NCI-H526 treated with DMSO at 0.1 percent for 48 hours (cell line): ENCODE results near the gene SNAI3.

Experiments
- DNase-seq: peaks from one replicate; lab custom pipeline; 2025; lab: John Stamatoyannopoulos, UW

SNAI3 gene

DNA sequence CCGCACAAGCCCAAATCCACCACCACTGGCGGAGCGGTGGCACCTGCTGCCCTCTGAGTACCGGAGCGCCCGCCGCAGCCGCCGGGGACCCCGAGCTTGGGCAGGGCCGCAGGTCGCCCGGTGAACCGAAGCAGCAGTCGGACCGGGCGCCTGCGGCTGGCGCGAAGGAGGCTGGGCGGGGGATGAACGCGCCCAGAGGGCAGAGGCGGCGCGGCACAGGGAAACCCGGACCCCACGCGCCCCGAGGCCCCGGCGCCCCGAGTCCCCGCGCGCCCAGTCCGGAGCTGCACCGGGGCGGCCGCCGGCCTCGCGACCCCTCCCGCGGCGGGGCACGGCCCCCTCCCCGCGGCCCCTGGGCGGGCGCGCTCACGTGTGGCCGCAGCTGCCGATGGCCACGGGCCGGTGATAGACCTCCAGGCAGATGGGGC, 19.5 kb upstream of the SNAI3 start:
- DNase-seq = no peak

DNA sequence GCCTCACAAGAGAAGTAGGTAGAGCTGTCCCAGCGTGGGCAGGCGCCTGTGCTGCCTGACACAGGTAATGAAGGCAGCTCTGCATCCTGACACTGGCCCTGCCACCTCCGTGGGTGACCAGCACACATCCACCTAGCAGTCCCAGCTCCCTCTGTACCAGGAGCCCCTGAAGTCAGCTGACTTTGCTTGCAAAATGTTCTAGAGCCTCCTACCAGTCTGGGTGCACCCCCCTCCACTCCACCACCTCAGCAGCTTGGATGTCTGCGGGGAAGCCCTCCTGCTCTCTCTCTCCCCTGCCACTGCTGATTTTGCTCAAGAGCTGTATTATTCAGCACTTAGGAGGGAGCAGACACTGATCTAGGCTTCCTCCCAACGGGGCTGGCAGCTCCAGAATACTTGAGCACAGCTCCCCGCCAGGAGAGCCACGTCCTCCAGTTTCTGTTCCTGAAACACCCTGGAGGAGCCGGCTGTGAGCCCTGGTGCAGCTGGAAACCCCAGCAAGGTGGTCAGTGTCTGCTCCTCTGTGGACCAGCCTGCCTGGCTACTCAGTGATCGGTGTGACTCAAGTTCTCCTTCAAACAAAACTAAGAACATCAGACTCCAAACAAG, 18.9 kb upstream of the SNAI3 start:
- no peak for DNase-seq

DNA sequence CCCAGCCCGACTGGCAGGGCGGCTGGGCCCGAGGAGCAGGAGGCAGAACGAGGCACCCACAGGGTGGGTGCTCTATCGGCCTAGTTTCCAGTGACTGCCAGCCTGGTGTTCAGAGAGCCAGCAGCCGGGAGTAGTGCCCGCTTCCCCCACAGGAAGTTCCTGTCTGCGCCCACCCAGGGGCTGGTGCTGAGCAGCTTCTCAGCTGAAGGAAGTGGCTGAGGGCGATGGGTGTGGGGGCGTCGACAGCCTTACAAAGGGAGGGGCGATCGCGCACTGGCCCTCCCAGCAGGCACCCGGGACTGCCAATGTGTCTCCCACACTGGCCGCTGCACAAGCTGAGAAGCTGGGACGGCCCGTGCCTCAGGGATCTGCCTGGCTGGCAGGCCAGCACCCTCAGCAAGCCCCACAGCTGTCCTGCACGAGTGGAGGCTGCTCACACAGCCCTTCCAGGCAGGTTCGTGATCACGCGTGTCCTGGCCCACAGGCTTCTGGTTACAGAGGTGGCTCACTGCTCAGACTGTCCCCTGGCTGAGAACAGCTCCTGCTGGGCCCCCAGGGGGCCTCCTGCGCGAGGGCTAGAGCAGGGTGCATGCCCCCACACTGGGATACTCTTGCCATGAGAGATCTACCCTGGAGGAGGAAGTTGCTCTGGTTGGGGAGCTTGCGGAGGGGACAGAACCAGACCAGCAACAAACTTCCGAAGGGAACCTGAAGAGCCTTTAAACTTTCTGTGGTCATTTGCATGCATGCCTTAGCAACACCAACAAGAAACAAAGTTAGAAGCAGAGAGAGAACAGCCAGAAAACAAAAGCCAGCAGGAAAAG, 17.4 kb upstream of the SNAI3 start:
- no peak for DNase-seq

- no peak for DNase-seq
Measured at GRCh38 chr16:88702371-88703210, 16.3 kb upstream of the SNAI3 start.

DNA sequence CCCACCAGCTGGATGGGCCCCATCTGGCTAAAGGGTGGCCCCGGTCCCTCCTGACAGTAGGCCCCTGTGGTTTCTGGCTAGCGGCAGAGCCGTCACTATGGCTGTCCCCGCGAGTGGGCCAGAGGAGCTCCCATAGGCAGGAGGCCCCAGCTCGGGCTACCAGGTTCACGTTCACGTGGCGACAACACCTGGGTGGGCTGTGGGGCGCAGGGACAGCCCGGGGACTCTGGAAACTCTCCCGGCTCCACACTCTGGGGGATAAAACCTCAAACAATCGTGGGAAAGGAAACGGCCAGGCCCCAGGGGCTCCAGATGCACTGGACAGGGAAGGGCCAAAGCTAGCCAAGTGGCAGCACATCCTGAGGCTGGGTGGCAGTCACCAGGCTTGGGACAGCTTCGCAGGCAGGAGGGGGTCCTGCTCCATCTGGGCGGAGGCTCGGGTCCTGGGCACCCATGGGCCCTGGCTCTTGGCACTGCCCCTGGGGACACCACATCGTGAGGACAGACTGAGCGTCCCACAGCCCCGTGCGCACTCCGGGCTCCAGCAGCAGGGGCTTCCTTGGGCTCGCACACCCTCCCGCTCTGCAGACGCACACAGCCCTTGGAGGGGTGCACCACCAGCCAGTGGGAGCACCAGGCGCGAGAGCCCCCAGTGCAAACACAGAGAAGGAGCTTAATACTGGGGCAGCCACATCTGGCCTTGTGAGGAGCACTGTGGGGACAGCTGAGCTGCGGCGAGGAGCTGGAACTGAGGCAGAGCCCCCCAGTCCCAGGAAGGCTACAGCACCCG, 15.5 kb upstream of the SNAI3 start:
- DNase-seq = no peak

DNA sequence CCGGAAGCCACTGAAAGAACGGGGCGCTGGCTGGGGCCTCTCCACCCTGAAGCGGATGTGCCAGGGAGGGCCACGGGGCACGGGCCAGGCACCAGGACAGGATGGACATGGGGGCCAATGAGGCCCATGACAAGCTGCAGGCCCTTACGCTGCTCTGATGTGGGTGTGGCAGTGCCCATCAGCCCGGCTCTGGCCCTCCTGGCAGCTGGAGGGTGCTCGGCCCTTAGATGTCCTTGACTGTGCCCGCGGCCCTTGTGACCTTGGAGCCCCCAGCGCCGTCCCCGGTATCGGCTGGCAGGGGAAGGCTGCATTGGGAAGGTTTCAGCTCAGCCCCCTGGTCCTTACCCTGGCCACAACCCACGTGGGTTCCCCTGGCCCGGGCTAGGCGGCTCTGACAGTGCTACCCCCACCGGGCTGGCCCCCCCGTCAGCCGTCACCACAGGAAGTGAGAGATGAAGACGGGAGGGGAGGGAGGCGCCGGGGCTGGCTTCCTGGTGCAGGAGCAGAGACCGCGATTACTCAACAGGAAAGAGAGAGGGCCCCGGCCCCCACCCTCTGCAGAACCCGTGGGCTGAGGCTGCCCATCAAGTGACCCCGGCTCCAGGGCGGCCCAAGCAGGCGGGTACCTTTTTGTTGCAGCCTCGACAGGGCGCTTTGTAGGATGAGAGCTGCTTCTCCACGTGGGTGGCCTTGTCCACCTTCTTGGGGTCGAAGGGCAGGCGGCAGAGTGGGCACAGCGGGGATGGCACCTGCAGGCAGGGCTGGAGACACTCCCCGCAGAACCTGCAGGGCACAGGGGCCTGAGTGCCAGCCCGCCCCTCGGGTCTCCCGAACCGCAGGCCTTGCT, 14.6 kb upstream of the SNAI3 start:
- DNase-seq = no peak

- DNase-seq = no peak
Measured at GRCh38 chr16:88700322-88700635, 14.0 kb upstream of the SNAI3 start.

DNA sequence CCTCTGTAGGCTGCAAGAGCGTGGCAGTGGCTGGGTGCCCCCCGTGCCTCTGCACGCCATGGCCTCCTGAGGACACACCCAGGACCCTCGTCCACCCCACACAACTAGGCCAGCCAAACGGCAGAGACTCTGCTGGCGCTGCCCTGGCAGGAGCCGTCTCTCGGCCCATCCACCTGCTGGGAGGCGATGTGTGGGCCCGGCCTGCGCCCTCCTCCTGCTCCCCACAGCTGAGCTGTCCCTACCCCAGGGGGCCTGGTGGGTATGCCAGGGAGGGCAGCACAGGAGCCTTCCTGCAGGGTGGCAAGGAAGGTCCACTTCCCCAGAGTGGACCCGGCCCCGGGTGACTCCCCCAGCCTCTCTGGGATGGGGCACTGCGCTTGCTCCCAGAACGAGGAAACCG, 12.9 kb upstream of the SNAI3 start:
- no peak for DNase-seq

GRCh38 chr16:88698646-88699045, 12.3 kb upstream of the SNAI3 start:
- DNase-seq = no peak

DNA sequence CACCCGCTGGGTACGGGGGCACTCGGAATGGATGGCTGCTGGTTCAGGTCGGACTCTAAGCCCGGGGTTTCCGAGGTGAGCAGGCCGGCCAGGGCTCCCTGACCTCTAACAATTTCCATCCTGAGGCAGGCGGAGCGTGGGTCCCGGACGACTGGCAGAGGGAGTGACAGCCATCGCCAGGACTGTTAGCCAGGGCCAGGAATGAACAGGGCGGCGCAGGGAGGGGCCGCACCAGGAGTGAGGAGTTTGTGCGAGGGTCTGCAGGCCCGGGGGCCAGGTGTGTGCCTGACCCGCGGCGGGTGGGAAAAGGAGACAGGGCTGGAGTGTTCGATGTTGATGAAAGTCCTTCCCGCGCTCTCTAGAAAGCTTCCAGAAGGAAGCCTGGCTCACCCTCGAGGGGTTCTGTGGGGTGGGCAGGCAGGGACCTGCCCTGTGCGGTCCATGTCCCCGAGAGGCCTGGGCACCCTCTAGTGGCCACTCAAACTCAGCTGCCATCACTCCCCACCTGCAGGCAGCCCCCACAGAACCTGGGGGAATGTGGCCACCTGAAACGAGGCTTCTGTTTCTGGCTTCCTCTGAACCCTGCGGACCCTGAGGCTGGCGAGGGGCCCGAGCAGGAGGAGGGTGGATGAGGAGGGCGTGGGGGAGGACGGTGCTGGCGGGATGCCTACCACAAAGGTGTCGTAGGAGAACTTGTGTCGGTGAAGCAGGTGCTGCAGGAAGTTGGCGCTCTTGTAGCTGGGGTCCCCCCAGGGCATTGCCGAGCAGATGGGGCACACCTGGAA, 11.7 kb upstream of the SNAI3 start:
- DNase-seq = no peak

DNA sequence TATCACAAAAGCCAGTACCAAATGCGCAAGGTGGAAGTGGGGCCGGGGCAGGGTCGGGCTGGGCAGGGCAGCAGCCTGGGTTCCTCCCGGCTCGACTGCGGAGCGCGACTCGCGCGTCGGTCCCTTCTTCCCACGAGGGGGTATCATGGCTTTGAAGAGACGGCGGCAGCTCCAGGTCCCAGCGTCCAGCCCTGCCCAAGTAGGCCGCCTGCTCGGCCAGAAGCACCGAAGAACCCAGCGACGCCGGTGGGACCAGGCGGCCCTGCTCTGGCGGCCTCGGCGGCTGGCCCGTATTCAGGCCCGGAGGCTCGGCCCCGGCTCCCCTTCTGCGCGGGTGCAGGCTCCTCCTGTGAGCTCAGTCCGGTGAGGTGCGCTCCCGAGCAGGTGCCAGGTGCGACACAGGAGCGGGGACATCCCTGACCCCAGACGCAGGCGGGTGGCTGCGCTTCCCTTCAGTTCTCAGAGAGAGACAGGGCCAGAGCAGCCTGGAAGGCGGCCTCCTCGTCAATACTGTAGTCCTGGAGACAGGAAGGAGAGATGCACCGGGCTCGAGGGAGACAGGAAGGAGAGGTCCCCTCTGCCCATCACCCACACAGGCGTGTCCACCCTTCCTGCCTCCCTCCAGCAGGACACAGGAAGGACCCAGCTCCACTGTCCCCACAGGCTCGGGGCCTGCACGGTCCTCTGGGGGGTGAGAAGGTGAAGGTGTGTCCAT, 11.0 kb upstream of the SNAI3 start:
- no peak for DNase-seq

GRCh38 chr16:88696441-88696840, 10.1 kb upstream of the SNAI3 start:
- DNase-seq = no peak

DNA sequence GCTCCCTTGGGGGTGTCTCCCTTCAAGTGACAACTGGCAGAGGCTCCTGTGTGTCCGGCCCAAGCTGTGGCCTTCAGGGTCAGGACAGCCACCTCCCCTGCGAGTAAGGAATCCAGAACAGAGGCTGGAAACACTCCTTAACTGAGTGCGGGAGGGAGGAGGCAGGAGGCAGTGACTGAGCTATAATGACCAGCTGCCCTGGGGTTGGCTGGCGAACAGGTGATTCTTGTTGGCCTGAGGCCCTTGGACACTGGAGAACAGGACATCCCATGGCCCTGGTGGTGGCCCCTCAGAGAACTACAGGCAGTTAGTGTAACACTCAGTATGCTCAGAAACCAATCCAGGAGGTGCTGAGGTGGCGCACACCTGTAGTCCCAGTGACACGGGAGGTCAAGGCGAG, 9.4 kb upstream of the SNAI3 start:
- no peak for DNase-seq

GRCh38 chr16:88695218-88695617, 8.9 kb upstream of the SNAI3 start:
- no peak for DNase-seq

DNA sequence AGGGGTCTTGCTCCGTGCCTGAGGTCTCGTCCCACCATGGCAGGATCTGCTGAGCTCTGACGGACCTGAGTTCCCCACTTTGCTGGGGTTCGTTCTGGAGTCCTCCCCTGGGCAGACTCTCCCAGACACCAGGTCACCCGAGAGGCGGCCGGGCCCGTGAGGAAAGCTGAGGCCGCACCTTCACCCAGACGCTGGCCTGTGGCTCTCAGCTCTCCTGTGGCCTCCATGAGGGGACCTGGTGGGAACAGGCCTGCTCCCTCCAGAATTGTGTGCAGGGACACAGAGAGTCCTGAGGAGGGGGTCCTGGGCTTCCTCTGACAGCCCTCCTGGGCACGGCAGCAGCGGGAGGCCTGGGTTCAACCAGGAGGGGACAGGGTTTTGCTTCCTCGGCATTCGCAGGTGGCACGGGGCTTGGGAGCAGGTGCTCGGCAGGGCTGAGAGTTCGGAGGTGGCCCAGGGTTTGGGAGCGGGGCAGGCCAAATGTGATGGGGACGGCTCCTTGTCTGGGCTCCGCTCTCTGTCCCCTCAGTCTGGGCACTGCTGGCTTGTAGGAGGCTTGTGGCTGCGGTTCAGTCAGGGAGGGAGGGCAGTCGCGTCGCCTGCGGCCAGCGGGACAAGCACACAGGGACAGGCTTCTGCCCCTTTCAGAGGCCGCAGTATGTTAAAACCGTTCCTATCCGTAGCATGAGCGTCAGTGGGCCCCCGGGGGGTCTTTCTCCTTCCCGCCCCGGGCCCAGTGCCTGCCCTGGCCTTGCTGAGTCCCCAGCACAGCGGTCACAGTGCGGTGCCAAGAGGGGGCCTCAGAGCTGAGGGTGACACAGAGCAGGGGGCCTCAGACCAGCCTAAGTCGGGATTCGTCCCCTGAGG, 8.1 kb upstream of the SNAI3 start:
- no peak for DNase-seq

DNA sequence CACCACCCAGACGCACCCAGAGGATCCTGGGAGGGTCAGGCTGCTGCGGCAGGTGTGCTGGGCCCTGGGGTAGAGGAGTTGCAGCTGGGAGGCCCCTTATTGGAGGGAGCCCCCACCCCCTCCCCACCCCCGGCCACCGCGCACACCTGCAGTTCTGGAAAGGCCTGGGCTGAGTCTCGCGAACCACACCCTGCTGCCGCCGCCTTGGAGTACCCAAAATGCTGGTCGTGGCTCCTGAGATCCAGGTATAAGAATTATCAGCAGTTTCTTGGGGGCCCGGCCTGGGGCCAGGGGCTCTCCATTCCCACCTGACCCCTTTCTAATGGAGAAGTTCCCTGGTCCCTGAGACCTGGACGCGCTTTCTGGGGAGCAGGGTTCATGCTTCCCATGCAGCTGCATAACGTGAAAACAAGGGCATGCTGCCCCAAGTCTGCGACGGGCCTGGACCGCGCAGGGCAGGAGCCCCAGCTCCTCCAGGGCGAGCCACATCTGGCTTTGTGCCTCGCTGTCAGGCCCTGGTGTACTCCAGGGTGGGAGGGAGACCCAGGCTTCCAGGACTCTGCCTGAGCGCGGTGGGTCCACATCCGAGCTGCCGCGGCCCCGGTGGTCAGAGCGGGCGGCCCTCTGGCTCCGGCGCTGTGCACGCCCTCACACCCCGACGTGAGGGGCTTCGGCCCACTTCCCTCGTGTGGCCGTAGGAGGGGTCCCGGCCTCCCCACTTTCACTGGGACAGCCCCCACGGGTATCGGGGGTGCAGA, 7.3 kb upstream of the SNAI3 start:
- no peak for DNase-seq

GRCh38 chr16:88692861-88693260, 6.6 kb upstream of the SNAI3 start:
- DNase-seq = no peak

DNA sequence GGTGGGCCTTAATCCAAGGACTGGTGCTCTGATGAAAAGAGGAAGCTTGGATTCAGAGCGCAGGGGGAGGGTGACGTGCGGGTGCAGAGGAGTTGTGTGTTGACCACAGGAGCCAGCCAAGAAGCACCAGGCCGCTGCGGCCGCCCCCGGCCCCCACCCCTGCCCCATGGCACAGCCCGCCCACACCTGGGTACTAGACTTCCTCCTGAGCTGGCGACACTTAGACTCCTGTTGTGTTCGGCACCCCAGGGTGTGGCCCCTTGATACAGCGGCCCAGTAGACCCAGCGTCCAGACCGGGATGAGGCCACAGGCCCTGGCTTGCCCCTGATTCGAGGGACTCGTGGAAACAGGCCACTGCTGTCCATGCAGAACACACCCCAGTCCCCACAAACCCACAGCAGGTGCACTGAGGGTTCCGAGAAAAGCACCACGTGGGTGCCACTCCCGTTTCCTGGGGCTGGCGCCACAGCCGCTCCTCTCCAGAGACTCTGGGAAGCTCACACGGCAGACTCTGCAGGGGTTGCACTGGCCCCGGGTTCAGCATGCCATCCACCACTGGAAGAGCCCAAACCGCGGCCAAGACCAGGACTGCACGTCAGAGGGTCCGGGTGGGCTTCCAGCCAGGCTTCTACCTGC, 5.7 kb upstream of the SNAI3 start:
- no peak for DNase-seq
